Adrenal gland (tissue), 12 donors: ENCODE results near the gene DEPP1. TPM values are rescaled to one million over a fixed set of nuclear protein-coding genes. Genes with fewer than 3 reads are reported as not detected.

Source experiments
- DNase-seq, 7 donors: peaks; one replicate each; pipeline ENCODE4 v3.0.0-alpha.2; 2019 to 2020
- H3K27ac ChIP-seq, 5 donors: fragments of 200-600 bp; sonication (generic) in 4 of 5; 1 replicate in 3 of 5; 2 replicates in 2 of 5; pipeline versions ENCODE4 v1.5.1 to v1.8.0; 2016 to 2020; ENCODE audit warnings: mild to moderate bottlenecking in 1 of 5
- H3K27me3 ChIP-seq: fragments of 200-600 bp; 2 replicates; pipeline ENCODE4 v1.8.0; 2021
- H3K36me3 ChIP-seq, 2 donors: fragments of 200-600 bp; replicated peaks in 1 of 2; 1 replicate in 1 of 2; 2 replicates in 1 of 2; pipeline versions ENCODE4 v1.5.1 to v1.8.0; 2018 to 2022
- H3K4me1 ChIP-seq, 2 donors: fragments of 200-600 bp; replicated peaks in 1 of 2; 1 replicate in 1 of 2; 2 replicates in 1 of 2; pipeline versions ENCODE4 v1.5.1 to v1.8.0; 2018 to 2021
- H3K4me3 ChIP-seq, 4 donors: fragments of 200-600 bp; sonication (generic) in 3 of 4; one replicate each; pipeline ENCODE4 v1.5.1; 2016 to 2018
- H3K9me3 ChIP-seq, 3 donors: fragments of 200-600 bp; sonication (generic) in 1 of 3; replicated peaks in 1 of 3; 1 replicate in 2 of 3; 2 replicates in 1 of 3; pipeline versions ENCODE4 v1.5.1 to v1.8.0; 2016 to 2021
- CTCF ChIP-seq, 6 experiments: fragments of 450-650 bp in 4 of 6; fragments of 200-600 bp in 2 of 6; sonication (generic) in 1 of 6; IDR thresholded peaks; 1 replicate in 5 of 6; 2 replicates in 1 of 6; pipeline versions ENCODE4 v1.5.1 to v1.8.0; 2016 to 2021; ENCODE audit warnings: antibody characterized with exemption in 6 of 6, mild to moderate bottlenecking in 2 of 6, moderate library complexity in 1 of 6
- POLR2A ChIP-seq, 2 donors: fragments of 450-650 bp; IDR thresholded peaks; one replicate each; pipeline ENCODE4 v1.6.1; 2017; ENCODE audit warnings: antibody characterized with exemption in 2 of 2, mild to moderate bottlenecking in 2 of 2, moderate library complexity in 1 of 2
- WGBS, 4 donors: extraction: QIAGEN DNeasy Blood & Tissue Kit in 2 of 4; methylation state at CpG; one replicate each; pipeline versions ENCODE4 v1.1.5 to v1.1.7; 2013 to 2017; 5-methylcytosine and 5-hydroxymethylcytosine counted together
- intact Hi-C, 2 donors: fragments of 100-400 bp; cut with DNase I; formaldehyde crosslinking; loops; one replicate each; pipeline versions ENCODE4 v1.14.1 to v1.15.0; 2022 to 2023
- polyA plus RNA-seq, 3 donors: library from polyadenylated mRNA; stranded (reverse); fragments of 200-250 nt in 2 of 3; fragments of 350-450 nt in 1 of 3; fragmentation: Illumina TruSeq in 1 of 3; extraction: RNeasy Lipid Tissue Mini Kit (QIAGEN cat#74804) in 1 of 3; gene quantifications; one replicate each; pipeline ENCODE4 v1.2.3, GENCODE V29; 2013 to 2014
- total RNA-seq, 9 donors: library from RNA; depleted of rRNA in 4 of 9; stranded (reverse); fragments of >200 nt in 4 of 9; fragments of 120-200 nt in 1 of 9; fragmentation: NEBNext Ultra II Directional in 1 of 9; extraction: Animal tissue kit (Norgen Biotek cat#: 25700) in 1 of 9; gene quantifications; one replicate each; pipeline versions ENCODE4 v1.1.0 to v1.2.4, GENCODE V29; 2013 to 2023
- donor health status: healthy with polysubstance abuse.
- donor health status: Bipolar disorder and iron deficiency.
- donor health status: DM: yes; HTN: yes; CAD: no.
- donor health status: DM: no; HTN: no; CAD: no.
- donor health status: DM: no; HTN: no; CAD: no.
- donor health status: DM: yes; HTN: yes; CAD: no.

The DEPP1 gene
- total and polyA plus RNA-seq, 12 donors = 7.4 to 179 (median 53.9) TPM

GRCh38 chr10:44958196-44958897 lies 20.3 kb downstream of the DEPP1 start:
- TF ChIP-seq POLR2A (IDR thresholded peaks at IDR 0.05) (peak in 1 of 2 donors; percentile 40), CTCF (IDR thresholded peaks at IDR 0.05) (no peak)
- H3K9me3 ChIP-seq = no peaks in the 10 kb centered on the region
- intact Hi-C loops = no loop called here
- 27 to 41% (median 34%) methylated on average over 5 of the region's 5 CpGs for WGBS, 4 donors
- peak overlapping the region in 2 of 4 donors; percentile 50 to 79 for H3K4me3 ChIP-seq
- H3K27me3 ChIP-seq = no peaks in the 10 kb centered on the region
- peak in 5 of 7 donors; percentile 34 to 70 (median 63) for DNase-seq
- peak overlapping the region in 4 of 5 donors; percentile 81 to 94 (median 92) for H3K27ac ChIP-seq
- peaks cover 0 to 5% of the 10 kb centered on the region in 2 donors for H3K36me3 ChIP-seq
- peaks cover 20 to 26% of the 10 kb centered on the region in 2 donors for H3K4me1 ChIP-seq

GRCh38 chr10:44956717-44957706 lies 21.6 kb downstream of the DEPP1 start:
- no peaks in the 10 kb centered on the region for H3K9me3 ChIP-seq
- intact Hi-C loops = no loop called here
- H3K27ac ChIP-seq = peak overlapping the region in 1 of 5 donors; percentile 10
- peaks cover 20 to 31% of the 10 kb centered on the region in 2 donors for H3K4me1 ChIP-seq
- no peaks in the 10 kb centered on the region for H3K27me3 ChIP-seq
- DNase-seq = peak in 2 of 7 donors; percentile 4 to 35
- 93 to 97% (median 95%) methylated on average over 4 of the region's 4 CpGs for WGBS, 4 donors
- TF ChIP-seq CTCF (IDR thresholded peaks at IDR 0.05) = no peak
- TF ChIP-seq POLR2A (IDR thresholded peaks at IDR 0.05) = no peak
- H3K36me3 ChIP-seq = peaks cover 0 to 5% of the 10 kb centered on the region in 2 donors
- H3K4me3 ChIP-seq = no peak overlapping the region

GRCh38 chr10:44956226-44956625 lies 22.4 kb downstream of the DEPP1 start:
- Histone ChIP-seq H3K27me3 (no peaks in the 10 kb centered on the region), H3K36me3 (peaks cover 0 to 5% of the 10 kb centered on the region in 2 donors), H3K4me3 (no peak overlapping the region), H3K4me1 (peaks cover 20 to 31% of the 10 kb centered on the region in 2 donors), H3K9me3 (no peaks in the 10 kb centered on the region), H3K27ac (no peak overlapping the region)
- peak in 2 of 7 donors; percentile 4 to 28 for DNase-seq
- intact Hi-C loops = no loop called here
- 88 to 96% (median 92%) methylated on average over 4 of the region's 4 CpGs for WGBS, 4 donors
- TF ChIP-seq CTCF (IDR thresholded peaks at IDR 0.05) (no peak), POLR2A (IDR thresholded peaks at IDR 0.05) (no peak)
